ENCODE data around the gene FAM118A.

The FAM118A gene

DNA sequence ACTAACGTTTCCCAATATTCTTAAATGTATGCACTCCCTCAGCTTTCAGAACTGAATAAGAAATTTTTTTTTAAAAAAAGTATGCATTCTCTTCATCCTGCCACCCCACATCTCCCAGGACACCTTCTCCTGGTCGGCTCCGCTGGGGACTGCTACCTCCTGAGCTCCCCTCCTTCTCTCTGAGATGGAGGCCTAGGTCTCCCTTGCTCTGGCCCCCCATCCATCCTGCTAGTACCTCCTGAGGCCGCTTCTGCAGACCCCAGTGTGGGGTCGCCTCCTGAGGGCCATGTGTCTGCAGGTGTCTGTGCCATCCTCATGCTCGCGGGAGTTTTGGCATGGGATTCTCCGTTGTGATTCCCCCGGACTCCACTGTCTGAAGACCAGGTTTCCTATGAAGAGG lies 27.8 kb downstream of the FAM118A start:
- H3K4me3 ChIP-seq (ENCODE audit: low read depth, low read length) = no peak overlapping the region
- TF ChIP-seq, protein P1, sequence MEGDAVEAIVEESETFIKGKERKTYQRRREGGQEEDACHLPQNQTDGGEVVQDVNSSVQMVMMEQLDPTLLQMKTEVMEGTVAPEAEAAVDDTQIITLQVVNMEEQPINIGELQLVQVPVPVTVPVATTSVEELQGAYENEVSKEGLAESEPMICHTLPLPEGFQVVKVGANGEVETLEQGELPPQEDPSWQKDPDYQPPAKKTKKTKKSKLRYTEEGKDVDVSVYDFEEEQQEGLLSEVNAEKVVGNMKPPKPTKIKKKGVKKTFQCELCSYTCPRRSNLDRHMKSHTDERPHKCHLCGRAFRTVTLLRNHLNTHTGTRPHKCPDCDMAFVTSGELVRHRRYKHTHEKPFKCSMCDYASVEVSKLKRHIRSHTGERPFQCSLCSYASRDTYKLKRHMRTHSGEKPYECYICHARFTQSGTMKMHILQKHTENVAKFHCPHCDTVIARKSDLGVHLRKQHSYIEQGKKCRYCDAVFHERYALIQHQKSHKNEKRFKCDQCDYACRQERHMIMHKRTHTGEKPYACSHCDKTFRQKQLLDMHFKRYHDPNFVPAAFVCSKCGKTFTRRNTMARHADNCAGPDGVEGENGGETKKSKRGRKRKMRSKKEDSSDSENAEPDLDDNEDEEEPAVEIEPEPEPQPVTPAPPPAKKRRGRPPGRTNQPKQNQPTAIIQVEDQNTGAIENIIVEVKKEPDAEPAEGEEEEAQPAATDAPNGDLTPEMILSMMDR (IDR thresholded peaks at IDR 0.05; ENCODE audit: borderline replicate concordance, insufficient read depth, low read depth, low read length) = no peak

DNA sequence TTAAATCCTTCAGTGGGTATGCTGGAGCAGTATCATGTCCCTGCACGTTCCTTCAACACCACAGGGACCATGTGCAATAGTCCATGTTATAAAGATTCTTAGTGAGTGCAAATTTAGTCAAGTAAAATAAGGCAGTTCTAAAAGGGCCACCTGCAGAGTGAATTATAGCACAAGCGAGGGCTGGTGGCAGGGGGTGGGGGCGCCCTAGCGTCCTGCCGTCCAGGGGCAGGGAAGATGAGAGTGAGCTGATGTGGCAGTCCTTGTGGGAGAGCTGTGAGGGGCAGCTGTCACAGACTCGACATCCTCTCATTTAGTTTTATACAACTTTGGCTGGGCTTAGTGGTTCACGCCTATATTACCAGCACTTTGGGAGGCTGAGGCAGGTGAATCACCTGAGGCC lies 29.1 kb downstream of the FAM118A start:
- TF ChIP-seq, protein P1 (IDR thresholded peaks at IDR 0.05; ENCODE audit: borderline replicate concordance, insufficient read depth, low read depth, low read length) = no peak
- H3K4me3 ChIP-seq (ENCODE audit: low read depth, low read length) = no peak overlapping the region

DNA sequence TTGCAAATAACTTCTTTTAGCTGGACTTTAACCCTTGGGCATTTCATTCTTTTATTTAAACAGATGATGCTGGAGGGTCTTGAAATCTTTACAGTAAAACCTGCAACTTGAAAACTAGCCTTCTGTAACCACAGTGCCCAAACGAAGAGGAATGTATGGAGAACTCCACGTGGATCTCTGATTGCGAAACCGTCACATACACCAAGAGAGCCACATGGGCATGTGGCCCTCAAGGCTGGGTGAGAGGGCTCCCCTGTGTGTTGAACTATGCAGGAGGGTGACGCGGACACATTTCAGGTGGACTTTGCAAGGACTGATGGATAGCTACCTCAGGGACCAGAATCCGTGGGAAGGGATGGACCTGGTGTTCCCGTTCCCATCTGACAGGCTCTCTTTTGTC lies 30.6 kb downstream of the FAM118A start:
- no peak overlapping the region for H3K4me3 ChIP-seq (ENCODE audit: low read depth, low read length)
- TF ChIP-seq, protein P1 (IDR thresholded peaks at IDR 0.05; ENCODE audit: borderline replicate concordance, insufficient read depth, low read depth, low read length) = no peak

DNA sequence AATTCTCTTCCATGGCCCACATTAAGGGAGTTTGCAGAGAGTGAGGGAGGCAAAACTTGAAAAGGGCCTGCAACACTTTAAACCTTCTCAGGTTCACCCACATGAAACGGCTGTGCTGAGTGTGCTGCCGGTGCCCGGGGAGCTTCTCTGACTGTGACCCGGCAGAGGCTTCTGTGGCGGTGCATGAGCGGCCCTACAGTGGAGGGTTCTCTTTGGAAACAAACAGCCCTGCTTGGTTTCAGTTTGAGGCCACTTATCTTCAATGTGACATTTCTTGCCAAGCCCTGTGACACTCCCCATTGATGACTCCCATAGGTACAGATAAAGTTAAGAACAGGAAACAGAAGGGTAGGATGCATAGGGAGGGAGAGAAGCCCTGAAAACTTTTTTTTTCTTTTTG lies 31.8 kb downstream of the FAM118A start:
- TF ChIP-seq, protein P1 (IDR thresholded peaks at IDR 0.05; ENCODE audit: borderline replicate concordance, insufficient read depth, low read depth, low read length) = no peak

DNA sequence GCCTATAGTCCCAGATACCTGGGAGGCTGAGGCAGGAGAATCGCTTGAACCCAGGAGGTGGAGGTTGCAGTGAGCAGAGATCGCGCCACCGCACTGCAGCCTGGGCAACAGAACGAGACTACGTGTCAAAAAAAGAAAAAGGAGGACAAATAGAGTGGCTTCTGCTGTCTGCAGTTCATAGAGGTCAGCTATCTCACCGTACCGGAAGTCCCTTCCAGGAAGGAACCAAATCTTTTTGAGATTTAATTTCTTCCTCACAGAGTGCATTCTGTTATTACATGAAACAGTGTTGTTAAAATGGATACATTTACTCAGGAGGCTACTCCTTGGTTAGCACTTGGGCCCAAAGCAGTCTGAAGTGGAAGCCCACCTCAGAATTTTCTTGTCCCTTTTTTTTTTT lies 33.4 kb downstream of the FAM118A start:
- no peak overlapping the region for H3K4me3 ChIP-seq (ENCODE audit: low read depth, low read length)
- TF ChIP-seq, protein P1 (IDR thresholded peaks at IDR 0.05; ENCODE audit: borderline replicate concordance, insufficient read depth, low read depth, low read length) = no peak

More for the DNA sequence above, 31.8 kb downstream of the FAM118A start:
- H3K4me3 ChIP-seq (ENCODE audit: low read depth, low read length) = no peak overlapping the region

DNA sequence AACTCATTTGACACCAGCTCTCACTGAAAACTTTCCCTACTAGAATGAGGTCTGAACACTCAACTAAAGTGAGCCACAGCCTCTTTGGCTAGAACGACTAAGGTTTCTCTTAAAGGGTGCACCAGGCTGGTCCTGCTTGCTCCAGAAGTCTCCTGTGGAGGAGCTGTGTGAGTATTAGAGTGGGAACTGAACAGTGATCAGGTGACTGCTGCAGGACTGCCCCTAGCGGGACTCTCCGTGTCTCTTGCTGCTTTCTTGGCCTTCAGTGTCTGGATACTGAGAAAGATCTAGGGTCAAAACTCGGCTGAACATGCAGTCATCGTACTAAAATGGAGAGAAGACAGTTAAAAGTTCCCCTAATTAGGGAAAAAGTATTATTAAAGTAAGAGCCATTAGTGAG lies 34.6 kb downstream of the FAM118A start:
- no peak overlapping the region for H3K4me3 ChIP-seq (ENCODE audit: low read depth, low read length)
- TF ChIP-seq, protein P1 (IDR thresholded peaks at IDR 0.05; ENCODE audit: borderline replicate concordance, insufficient read depth, low read depth, low read length) = 0 out of 2 replicates have a peak, but pooled peaks have one; percentile 14

DNA sequence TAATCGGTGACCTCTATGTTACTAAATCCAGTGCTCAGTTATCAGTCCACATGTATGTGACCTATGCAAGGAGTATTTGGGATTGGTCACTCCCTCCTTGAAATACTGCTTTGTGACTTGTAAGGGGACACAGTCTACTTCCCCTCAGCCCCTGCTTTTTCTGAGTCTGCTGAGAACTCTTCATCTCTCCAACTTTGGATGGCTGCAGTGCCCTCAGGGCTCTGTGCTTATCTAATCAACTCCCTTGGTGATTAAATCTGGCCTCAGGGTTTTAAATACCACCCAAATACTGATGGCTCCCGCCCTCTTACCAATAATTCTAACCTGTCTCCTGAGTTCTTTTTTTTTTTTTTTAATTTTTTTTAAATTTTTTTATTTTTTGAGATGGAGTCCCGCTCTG lies 40.2 kb downstream of the FAM118A start:
- no peak overlapping the region for H3K4me3 ChIP-seq (ENCODE audit: low read depth, low read length)
- TF ChIP-seq, protein P1 (IDR thresholded peaks at IDR 0.05; ENCODE audit: borderline replicate concordance, insufficient read depth, low read depth, low read length) = no peak
